Prostate gland (tissue), 2 donors: ENCODE data around the gene COL4A6.

Source experiments
- POLR2AphosphoS5 ChIP-seq: sonication (generic); formaldehyde crosslinking; IDR thresholded peaks from one replicate; pipeline ENCODE4 v1.6.1; 2017; ENCODE audit warnings: antibody characterized with exemption
- TF ChIP-seq, protein P1 (sequence below), 4 experiments: fragments of 200-600 bp in 2 of 4; fragments of 450-650 bp in 2 of 4; sonication (generic) in 2 of 4; IDR thresholded peaks; 1 replicate in 3 of 4; 2 replicates in 1 of 4; pipeline ENCODE4 v1.5.1; 2016 to 2019; ENCODE audit warnings: antibody characterized with exemption in 4 of 4, mild to moderate bottlenecking in 2 of 4, moderate library complexity in 2 of 4

DNA sequence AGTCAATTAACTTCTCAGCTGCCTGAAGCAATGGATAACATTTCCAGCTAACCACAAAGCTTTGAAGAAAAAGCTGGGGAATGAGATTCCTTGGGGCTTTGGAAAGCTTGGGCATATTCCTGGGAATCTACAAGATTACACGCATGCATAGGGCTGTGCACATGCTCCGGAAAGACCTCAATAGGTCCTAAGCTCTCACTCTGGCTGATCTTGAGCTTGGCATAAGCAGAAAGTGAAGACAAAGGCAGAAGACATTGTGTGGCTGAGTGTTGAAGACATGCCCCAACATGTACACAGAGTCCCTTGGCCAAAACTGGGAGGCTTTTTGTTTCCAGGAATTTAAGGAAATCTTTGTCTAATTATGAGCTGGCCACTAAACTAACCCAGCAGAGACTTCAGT, 315.5 kb downstream of the COL4A6 start:
- TF ChIP-seq, protein P1, sequence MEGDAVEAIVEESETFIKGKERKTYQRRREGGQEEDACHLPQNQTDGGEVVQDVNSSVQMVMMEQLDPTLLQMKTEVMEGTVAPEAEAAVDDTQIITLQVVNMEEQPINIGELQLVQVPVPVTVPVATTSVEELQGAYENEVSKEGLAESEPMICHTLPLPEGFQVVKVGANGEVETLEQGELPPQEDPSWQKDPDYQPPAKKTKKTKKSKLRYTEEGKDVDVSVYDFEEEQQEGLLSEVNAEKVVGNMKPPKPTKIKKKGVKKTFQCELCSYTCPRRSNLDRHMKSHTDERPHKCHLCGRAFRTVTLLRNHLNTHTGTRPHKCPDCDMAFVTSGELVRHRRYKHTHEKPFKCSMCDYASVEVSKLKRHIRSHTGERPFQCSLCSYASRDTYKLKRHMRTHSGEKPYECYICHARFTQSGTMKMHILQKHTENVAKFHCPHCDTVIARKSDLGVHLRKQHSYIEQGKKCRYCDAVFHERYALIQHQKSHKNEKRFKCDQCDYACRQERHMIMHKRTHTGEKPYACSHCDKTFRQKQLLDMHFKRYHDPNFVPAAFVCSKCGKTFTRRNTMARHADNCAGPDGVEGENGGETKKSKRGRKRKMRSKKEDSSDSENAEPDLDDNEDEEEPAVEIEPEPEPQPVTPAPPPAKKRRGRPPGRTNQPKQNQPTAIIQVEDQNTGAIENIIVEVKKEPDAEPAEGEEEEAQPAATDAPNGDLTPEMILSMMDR (IDR thresholded peaks at IDR 0.05), result no peak
- no peak for TF ChIP-seq POLR2AphosphoS5
